PC-9 (cell line): ENCODE data around the gene ASB3. TPM values are rescaled to one million over a fixed set of nuclear protein-coding genes. Genes with fewer than 3 reads are reported as not detected.
"Not testable (repeated sequence)": the region's sequence is repeated elsewhere in the genome, so short reads cannot be mapped to it uniquely, and the experiment has no call there.

Experiments
- BruUV-seq: library from RNA; stranded (reverse); fragments of 400-500 nt; replicated peaks from 2 replicates; lab custom pipeline; 2021; lab: Mats Ljungman, UMichigan
- CTCF ChIA-PET: fragments of 300-600 bp; sonication (Branson Sonifier 250); formaldehyde crosslinking; loops from one replicate; lab custom pipeline; 2022; ENCODE audit warnings: antibody characterized with exemption; lab: Charles Lee
- POLR2A ChIA-PET: fragments of 300-600 bp; sonication (Branson Sonifier 250); formaldehyde crosslinking; loops from one replicate; lab custom pipeline; 2022; ENCODE audit warnings: antibody characterized with exemption; ENCODE audit not compliant: unreplicated experiment; lab: Charles Lee
- DNase-seq, 2 experiments: peaks; one replicate each; pipeline versions ENCODE4 v3.0.0 to v3.0.0-alpha.2; 2015 to 2022; ENCODE audit warnings: mixed read lengths in 1 of 2
- H2AFZ ChIP-seq: fragments of 200-600 bp; sonication (generic); 2 replicates; pipeline ENCODE4 v1.8.1; 2017; ENCODE audit warnings: antibody characterized with exemption
- H3F3A ChIP-seq: fragments of 200-600 bp; sonication (generic); 2 replicates; pipeline ENCODE4 v1.8.1; 2017; ENCODE audit warnings: antibody characterized with exemption, mild to moderate bottlenecking, low read depth; ENCODE audit not compliant: insufficient read depth
- H3K27ac ChIP-seq: fragments of 200-600 bp; sonication (generic); 2 replicates; pipeline ENCODE4 v1.6.1; 2016; ENCODE audit warnings: mixed run types
- H3K27me3 ChIP-seq: fragments of 200-600 bp; sonication (generic); 2 replicates; pipeline ENCODE4 v1.6.1; 2016; ENCODE audit warnings: low read depth, mixed run types; ENCODE audit not compliant: insufficient read depth
- H3K36me3 ChIP-seq: fragments of 200-600 bp; sonication (generic); 2 replicates; pipeline ENCODE4 v1.6.1; 2016; ENCODE audit warnings: low read depth, mixed run types
- H3K4me1 ChIP-seq: fragments of 200-600 bp; sonication (generic); replicated peaks from 2 replicates; pipeline ENCODE4 v1.6.1; 2016; ENCODE audit warnings: mixed run types; ENCODE audit not compliant: insufficient read depth
- H3K4me2 ChIP-seq: fragments of 200-600 bp; sonication (generic); 2 replicates; pipeline ENCODE4 v1.6.1; 2017; ENCODE audit warnings: mixed run types
- H3K4me3 ChIP-seq: fragments of 200-600 bp; sonication (generic); 2 replicates; pipeline ENCODE4 v1.6.1; 2016; ENCODE audit warnings: mixed run types
- H3K79me2 ChIP-seq: fragments of 200-600 bp; sonication (generic); 2 replicates; pipeline ENCODE4 v1.6.1; 2017; ENCODE audit warnings: low read depth, mixed run types
- H3K9me2 ChIP-seq: fragments of 200-600 bp; sonication (generic); 2 replicates; pipeline ENCODE4 v1.8.1; 2017; ENCODE audit warnings: mild to moderate bottlenecking; ENCODE audit not compliant: insufficient read depth
- H3K9me3 ChIP-seq: fragments of 200-600 bp; sonication (generic); 2 replicates; pipeline ENCODE4 v1.8.1; 2016; ENCODE audit warnings: low read depth; ENCODE audit not compliant: insufficient read depth
- H4K20me1 ChIP-seq: fragments of 200-600 bp; sonication (generic); 2 replicates; pipeline ENCODE4 v1.8.1; 2017; ENCODE audit not compliant: insufficient read depth
- CTCF ChIP-seq: fragments of 200-600 bp; sonication (generic); conservative IDR thresholded peaks from 2 replicates; pipeline ENCODE4 v1.6.1; 2017; ENCODE audit warnings: mixed run types, antibody characterized with exemption, mild to moderate bottlenecking, moderate library complexity
- EZH2 ChIP-seq: fragments of 200-600 bp; sonication (generic); IDR thresholded peaks from 2 replicates; pipeline ENCODE4 v1.8.0; 2017; ENCODE audit warnings: antibody characterized with exemption, low read depth
- intact Hi-C: fragments of 100-400 bp; cut with micrococcal nuclease; formaldehyde crosslinking; loops from one replicate; pipeline ENCODE4 v1.10.0; 2022; ENCODE audit not compliant: unreplicated experiment
- total RNA-seq: library from RNA; stranded (reverse); gene quantifications from 2 replicates; pipeline ENCODE4 v1.2.3, GENCODE V29; 2021

The ASB3 gene
- total RNA-seq, 1 experiment from 2014 or later, result 27.7 TPM

- CTCF ChIA-PET, result no interaction called here
- Histone ChIP-seq H3K79me2 (no peaks in the 10 kb centered on the region), H3K4me2 (no peak overlapping the region), H3K27me3 (no peaks in the 10 kb centered on the region), H3K9me3 (no peaks in the 10 kb centered on the region), H4K20me1 (no peaks in the 10 kb centered on the region), H3F3A (no peaks in the 10 kb centered on the region; the same call in 1 of the 2 replicates), H3K4me3 (no peak overlapping the region), H3K9me2 (no peaks in the 10 kb centered on the region), H3K27ac (no peak overlapping the region), H2AFZ (no peak overlapping the region), H3K36me3 (no peaks in the 10 kb centered on the region), H3K4me1 (no peaks in the 10 kb centered on the region)
- intact Hi-C loops, result no loop called here
- POLR2A ChIA-PET, result no interaction called here
- TF ChIP-seq CTCF, result no peak
- no peak for TF ChIP-seq EZH2
- DNase-seq, result no peak
- BruUV-seq, result no TSS peak
Measured at GRCh38 chr2:53672881-53673522, 113.8 kb downstream of the ASB3 start.

GRCh38 chr2:53670331-53670730 lies 116.4 kb downstream of the ASB3 start:
- POLR2A ChIA-PET, result no interaction called here
- Histone ChIP-seq H3K36me3 (no peaks in the 10 kb centered on the region), H4K20me1 (no peaks in the 10 kb centered on the region), H2AFZ (no peak overlapping the region), H3K9me3 (no peaks in the 10 kb centered on the region), H3K79me2 (no peaks in the 10 kb centered on the region), H3F3A (no peaks in the 10 kb centered on the region; the same call in 1 of the 2 replicates), H3K27ac (no peak overlapping the region), H3K4me3 (no peak overlapping the region), H3K9me2 (no peaks in the 10 kb centered on the region), H3K4me2 (no peak overlapping the region), H3K4me1 (no peaks in the 10 kb centered on the region), H3K27me3 (no peaks in the 10 kb centered on the region)
- no peak for DNase-seq
- CTCF ChIA-PET, result no interaction called here
- intact Hi-C loops, result no loop called here
- no TSS peak for BruUV-seq
- no peak for TF ChIP-seq CTCF
- no peak for TF ChIP-seq EZH2

- ChIA-PET CTCF (no interaction called here), POLR2A (no interaction called here)
- no peaks in the 10 kb centered on the region for H3K4me1 ChIP-seq
- H4K20me1 ChIP-seq, result no peaks in the 10 kb centered on the region
- no peak overlapping the region for H3K4me2 ChIP-seq
- H3K27ac ChIP-seq, result no peak overlapping the region
- no peaks in the 10 kb centered on the region for H3K79me2 ChIP-seq
- no peaks in the 10 kb centered on the region for H3K9me2 ChIP-seq
- no peak overlapping the region for H2AFZ ChIP-seq
- TF ChIP-seq CTCF (no peak), EZH2 (no peak)
- H3K9me3 ChIP-seq, result no peaks in the 10 kb centered on the region
- no TSS peak for BruUV-seq
- H3K27me3 ChIP-seq, result no peaks in the 10 kb centered on the region
- no peak for DNase-seq
- H3F3A ChIP-seq, result no peaks in the 10 kb centered on the region; the same call in 1 of the 2 replicates
- intact Hi-C loops, result no loop called here
- H3K4me3 ChIP-seq, result no peak overlapping the region
- no peaks in the 10 kb centered on the region for H3K36me3 ChIP-seq
Measured at GRCh38 chr2:53668624-53669026, 118.1 kb downstream of the ASB3 start.

DNA sequence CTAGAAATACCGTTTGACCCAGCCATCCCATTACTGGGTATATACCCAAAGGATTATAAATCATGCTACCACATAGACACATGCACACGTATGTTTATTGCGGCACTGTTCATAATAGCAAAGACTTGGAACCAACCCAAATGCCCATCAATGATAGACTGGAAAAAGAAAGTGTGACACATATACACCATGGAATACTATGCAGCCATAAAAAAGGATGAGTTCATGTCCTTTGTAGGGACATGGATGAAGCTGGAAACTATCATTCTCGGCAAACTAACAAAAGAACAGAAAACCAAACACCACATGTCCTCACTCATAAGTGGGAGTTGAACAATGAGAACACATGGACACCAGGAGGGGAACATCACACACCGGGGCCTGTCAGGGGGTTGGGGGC lies 119.6 kb downstream of the ASB3 start:
- H3K9me2 ChIP-seq, BruUV-seq, POLR2A ChIA-PET, DNase-seq, H3F3A ChIP-seq, CTCF ChIA-PET, H3K79me2 ChIP-seq, H3K4me2 ChIP-seq, H2AFZ ChIP-seq, intact Hi-C loops, H3K9me3 ChIP-seq, H3K4me1 ChIP-seq, H3K27ac ChIP-seq, H3K4me3 ChIP-seq, H4K20me1 ChIP-seq, H3K27me3 ChIP-seq, H3K36me3 ChIP-seq: not testable (repeated sequence)
